ENCODE measurements around the gene TMEM161A. TPM values are rescaled to one million over a fixed set of nuclear protein-coding genes. Genes with fewer than 3 reads are reported as not detected.

The TMEM161A gene
- total RNA-seq, 1 experiment from 2014 or later: 76.0 TPM

- ATAC-seq (no peak), DNase-seq (ENCODE audit: low read depth, low spot score) (no peak)
- no peaks in the 10 kb centered on the region for H3K36me3 ChIP-seq (ENCODE audit: control insufficient read depth in 1 of 2, insufficient read depth in 2 of 2, low read length in 2 of 2)
- intact Hi-C loops (cut with micrococcal nuclease): no loop called here
- H3K4me2 ChIP-seq (ENCODE audit: low read length): no peak overlapping the region
- ChIA-PET CTCF (no interaction called here), POLR2A (no interaction called here), RAD21 (ENCODE audit: low non-redundant PET in 1 of 2, low total read pairs in 2 of 2, uncharacterized antibody in 2 of 2, unreplicated experiment in 2 of 2) (no interaction called here)
- H2AFZ ChIP-seq (ENCODE audit: low read depth, low read length, poor library complexity, severe bottlenecking): no peak overlapping the region
- H4K20me1 ChIP-seq (ENCODE audit: insufficient read depth): no peaks in the 10 kb centered on the region
- BruUV-seq (replicated peaks): no TSS peak
- H3K79me2 ChIP-seq (ENCODE audit: insufficient read depth, low read length): no peaks in the 10 kb centered on the region
- no peak overlapping the region for H3K9ac ChIP-seq (ENCODE audit: low read length)
- no peaks in the 10 kb centered on the region for H3K27me3 ChIP-seq (ENCODE audit: insufficient read depth, low read length)
- TF ChIP-seq EZH2 (IDR thresholded peaks at IDR 0.05) (no peak), CTCF (IDR thresholded peaks at IDR 0.05 in 2 of 3, conservative IDR thresholded peaks at IDR 0.05 in 1 of 3; ENCODE audit: borderline replicate concordance in 1 of 3, insufficient read depth in 1 of 3, low read depth in 2 of 3, low read length in 2 of 3) (no peak), POLR2A (IDR thresholded peaks at IDR 0.05; ENCODE audit: borderline replicate concordance, extremely low read depth, insufficient read depth, insufficient read length) (no peak), ZBTB33 (IDR thresholded peaks at IDR 0.05; ENCODE audit: extremely low read depth, insufficient replicate concordance, low read length) (no peak), FOSL1 (IDR thresholded peaks at IDR 0.05; ENCODE audit: low read depth) (no peak), CEBPB (IDR thresholded peaks at IDR 0.05; ENCODE audit: low read depth) (no peak), SRF (IDR thresholded peaks at IDR 0.05; ENCODE audit: low read depth) (no peak), MAX (IDR thresholded peaks at IDR 0.05) (no peak), SP1 (IDR thresholded peaks at IDR 0.05; ENCODE audit: low read depth) (no peak), EGR1 (IDR thresholded peaks at IDR 0.05; ENCODE audit: low read depth) (no peak), EZH2phosphoT487 (IDR thresholded peaks at IDR 0.05; ENCODE audit: borderline replicate concordance) (no peak), ATF3 (IDR thresholded peaks at IDR 0.05) (no peak), YY1 (IDR thresholded peaks at IDR 0.05; ENCODE audit: extremely low read depth, insufficient replicate concordance, low read depth, low read length) (no peak), SIN3A (IDR thresholded peaks at IDR 0.05; ENCODE audit: low read depth) (no peak), RAD21 (IDR thresholded peaks at IDR 0.05; ENCODE audit: low read depth) (no peak), ELF1 (IDR thresholded peaks at IDR 0.05; ENCODE audit: borderline replicate concordance, low read depth) (no peak), POLR2AphosphoS5 (IDR thresholded peaks at IDR 0.05; ENCODE audit: low read depth, low read length) (no peak), REST (IDR thresholded peaks at IDR 0.05; ENCODE audit: low read depth) (no peak)
- H3K4me3 ChIP-seq (replicated peaks in 1 of 2; ENCODE audit: low read depth in 1 of 2, low read length in 2 of 2): no peak overlapping the region
- H3K9me2 ChIP-seq (ENCODE audit: insufficient read depth): no peaks in the 10 kb centered on the region
- H3K27ac ChIP-seq (ENCODE audit: low read depth, low read length): no peak overlapping the region
- no peaks in the 10 kb centered on the region for H3K4me1 ChIP-seq (ENCODE audit: control insufficient read depth in 1 of 2, insufficient read depth in 2 of 2, low read length in 2 of 2)
- H3K9me3 ChIP-seq (ENCODE audit: control insufficient read depth in 1 of 2, insufficient read depth in 1 of 2, low read depth in 1 of 2, low read length in 2 of 2): no peaks in the 10 kb centered on the region
Measured at GRCh38 chr19:19071897-19072296, 66.4 kb downstream of the TMEM161A start.
